Vagina (tissue), 2 donors: ENCODE measurements around the gene TMPRSS7.

ENCODE experiments used
- CTCF ChIP-seq, 3 experiments: fragments of 450-650 bp in 2 of 3; fragments of 200-600 bp in 1 of 3; sonication (generic) in 1 of 3; IDR thresholded peaks; one replicate each; pipeline ENCODE4 v1.5.1; 2017 to 2019; ENCODE audit warnings: antibody characterized with exemption in 3 of 3, mild to moderate bottlenecking in 2 of 3, moderate library complexity in 2 of 3
- POLR2A ChIP-seq, 2 donors: fragments of 450-650 bp; IDR thresholded peaks; one replicate each; pipeline ENCODE4 v1.6.1; 2017; ENCODE audit warnings: antibody characterized with exemption in 2 of 2, mild to moderate bottlenecking in 2 of 2, moderate library complexity in 2 of 2

- TF ChIP-seq POLR2A (IDR thresholded peaks at IDR 0.05) (no peak), CTCF (IDR thresholded peaks at IDR 0.05) (no peak)
Observed at GRCh38 chr3:112084980-112085705, 50.6 kb downstream of the TMPRSS7 start.
